Measurements from ENCODE around the gene RPS2.
"Not testable (repeated sequence)": the region's sequence is repeated elsewhere in the genome, so short reads cannot be mapped to it uniquely, and the experiment has no call there.

RPS2 gene

DNA sequence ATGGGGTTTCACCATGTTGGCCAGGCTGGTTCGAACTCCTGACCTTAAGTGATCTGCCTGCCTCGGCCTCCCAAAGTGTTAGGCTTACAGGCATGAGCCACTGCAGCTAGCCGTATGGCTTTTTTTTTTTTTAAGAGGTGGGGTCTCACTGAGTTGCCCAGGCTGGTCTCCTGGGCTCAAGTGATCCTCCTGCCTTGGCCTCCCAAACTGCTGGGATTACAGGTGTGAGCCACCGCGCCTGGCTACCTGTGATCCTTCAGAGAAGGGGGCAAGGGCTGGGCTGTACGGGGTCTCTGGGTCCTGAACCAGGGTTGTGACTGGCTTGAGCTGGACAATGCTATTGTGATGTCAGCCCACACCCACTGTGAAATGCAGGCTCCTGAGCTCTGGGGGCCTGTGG is 1.8 kb upstream of the RPS2 start, which contains the start of gene RNF151:
RNF151 (plus strand) TSS at position 397 of the 400 bp plus-strand sequence. CDS start 26 bp downstream, outside the sequence.
- peak within 1 kb of the TSS; percentile 96 for H3K4me2 ChIP-seq (ENCODE audit: insufficient read depth, low read length)
- peaks cover 54% of the 10 kb centered on the region for H3K4me1 ChIP-seq (ENCODE audit: insufficient read depth, low read length)
- H3K27ac ChIP-seq (ENCODE audit: low read length), result peak within 1 kb of the TSS; percentile 86
- H3K9ac ChIP-seq (ENCODE audit: low read depth, low read length), result peak within 1 kb of the TSS; percentile 91
- H3K27me3 ChIP-seq (ENCODE audit: insufficient read depth, low read length, poor library complexity), result no peaks in the 10 kb centered on the region
- peaks cover 54% of the 10 kb centered on the region for H3K79me2 ChIP-seq (ENCODE audit: insufficient read depth, low read length)
- TF ChIP-seq, protein P1, sequence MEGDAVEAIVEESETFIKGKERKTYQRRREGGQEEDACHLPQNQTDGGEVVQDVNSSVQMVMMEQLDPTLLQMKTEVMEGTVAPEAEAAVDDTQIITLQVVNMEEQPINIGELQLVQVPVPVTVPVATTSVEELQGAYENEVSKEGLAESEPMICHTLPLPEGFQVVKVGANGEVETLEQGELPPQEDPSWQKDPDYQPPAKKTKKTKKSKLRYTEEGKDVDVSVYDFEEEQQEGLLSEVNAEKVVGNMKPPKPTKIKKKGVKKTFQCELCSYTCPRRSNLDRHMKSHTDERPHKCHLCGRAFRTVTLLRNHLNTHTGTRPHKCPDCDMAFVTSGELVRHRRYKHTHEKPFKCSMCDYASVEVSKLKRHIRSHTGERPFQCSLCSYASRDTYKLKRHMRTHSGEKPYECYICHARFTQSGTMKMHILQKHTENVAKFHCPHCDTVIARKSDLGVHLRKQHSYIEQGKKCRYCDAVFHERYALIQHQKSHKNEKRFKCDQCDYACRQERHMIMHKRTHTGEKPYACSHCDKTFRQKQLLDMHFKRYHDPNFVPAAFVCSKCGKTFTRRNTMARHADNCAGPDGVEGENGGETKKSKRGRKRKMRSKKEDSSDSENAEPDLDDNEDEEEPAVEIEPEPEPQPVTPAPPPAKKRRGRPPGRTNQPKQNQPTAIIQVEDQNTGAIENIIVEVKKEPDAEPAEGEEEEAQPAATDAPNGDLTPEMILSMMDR (IDR thresholded peaks at IDR 0.05; ENCODE audit: borderline replicate concordance, extremely low read depth, low read length, poor library complexity, severe bottlenecking), result no peak
- no peak for TF ChIP-seq EZH2 (IDR thresholded peaks at IDR 0.05; ENCODE audit: borderline replicate concordance, low read depth, low read length, severe bottlenecking)
- ATAC-seq (ENCODE audit: insufficient read depth, low read depth) (no peak), DNase-seq (no peak)
- no peak within 1 kb of the TSS for H2AFZ ChIP-seq (ENCODE audit: low read depth, low read length)
- H3K36me3 ChIP-seq (ENCODE audit: insufficient read depth, low read length), result peaks cover 27% of the 10 kb centered on the region
- no peaks in the 10 kb centered on the region for H3K9me3 ChIP-seq (ENCODE audit: insufficient read depth, low read length, severe bottlenecking)
- H3K4me3 ChIP-seq (ENCODE audit: low read depth in 1 of 2, low read length in 2 of 2), result peak within 1 kb of the TSS; percentile 47 to 74; a peak in 3 of 4 replicates
- H4K20me1 ChIP-seq (ENCODE audit: insufficient read depth, low read length), result peaks cover 23% of the 10 kb centered on the region

DNA sequence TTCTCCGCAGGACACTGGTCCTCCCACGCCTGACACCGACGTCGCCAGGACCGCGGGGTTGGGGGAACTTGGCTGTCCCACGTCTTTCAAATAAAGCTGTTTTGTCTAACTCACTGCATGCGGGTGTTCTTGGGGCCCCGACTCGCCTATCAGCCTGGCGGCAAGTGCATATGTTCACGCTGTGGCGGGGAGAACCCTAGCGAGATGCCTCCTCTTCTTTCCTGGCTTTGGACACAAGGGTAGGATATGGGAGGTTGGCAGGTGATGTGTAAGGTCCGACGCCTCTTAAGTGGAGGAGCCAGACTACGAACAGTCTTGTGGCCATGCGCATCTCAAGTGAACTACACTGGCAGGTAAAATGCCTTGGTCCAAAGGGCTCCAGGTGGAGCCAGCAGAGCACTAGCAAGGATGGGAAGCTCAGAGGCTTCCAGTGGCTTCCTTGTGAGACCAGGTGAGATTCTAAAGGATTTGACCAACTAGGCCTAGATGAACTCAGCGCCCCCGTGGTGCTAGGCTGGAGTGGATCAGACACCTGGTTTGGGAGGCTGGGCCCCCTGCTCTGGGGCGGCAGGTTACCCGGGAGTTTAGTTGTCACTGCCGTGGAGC is 873 bp upstream of the RPS2 start:
- Histone ChIP-seq H3K27ac (ENCODE audit: low read length) (peak overlapping the region; percentile 86), H3K4me1 (ENCODE audit: insufficient read depth, low read length) (peaks cover 54% of the 10 kb centered on the region), H3K9me3 (ENCODE audit: insufficient read depth, low read length, severe bottlenecking) (no peaks in the 10 kb centered on the region), H4K20me1 (ENCODE audit: insufficient read depth, low read length) (peaks cover 29% of the 10 kb centered on the region), H3K4me2 (ENCODE audit: insufficient read depth, low read length) (peak overlapping the region; percentile 96), H3K9ac (ENCODE audit: low read depth, low read length) (peak overlapping the region; percentile 91), H3K4me3 (ENCODE audit: low read depth in 1 of 2, low read length in 2 of 2) (peak overlapping the region; percentile 47 to 74; a peak in 3 of 4 replicates), H3K79me2 (ENCODE audit: insufficient read depth, low read length) (peaks cover 53% of the 10 kb centered on the region), H3K36me3 (ENCODE audit: insufficient read depth, low read length) (peaks cover 34% of the 10 kb centered on the region), H3K27me3 (ENCODE audit: insufficient read depth, low read length, poor library complexity) (no peaks in the 10 kb centered on the region), H2AFZ (ENCODE audit: low read depth, low read length) (peak overlapping the region; percentile 83)
- ATAC-seq (ENCODE audit: insufficient read depth, low read depth), result no peak
- DNase-seq, result no peak
- TF ChIP-seq, protein P1 (IDR thresholded peaks at IDR 0.05; ENCODE audit: borderline replicate concordance, extremely low read depth, low read length, poor library complexity, severe bottlenecking), result no peak
- no peak for TF ChIP-seq EZH2 (IDR thresholded peaks at IDR 0.05; ENCODE audit: borderline replicate concordance, low read depth, low read length, severe bottlenecking)

DNA sequence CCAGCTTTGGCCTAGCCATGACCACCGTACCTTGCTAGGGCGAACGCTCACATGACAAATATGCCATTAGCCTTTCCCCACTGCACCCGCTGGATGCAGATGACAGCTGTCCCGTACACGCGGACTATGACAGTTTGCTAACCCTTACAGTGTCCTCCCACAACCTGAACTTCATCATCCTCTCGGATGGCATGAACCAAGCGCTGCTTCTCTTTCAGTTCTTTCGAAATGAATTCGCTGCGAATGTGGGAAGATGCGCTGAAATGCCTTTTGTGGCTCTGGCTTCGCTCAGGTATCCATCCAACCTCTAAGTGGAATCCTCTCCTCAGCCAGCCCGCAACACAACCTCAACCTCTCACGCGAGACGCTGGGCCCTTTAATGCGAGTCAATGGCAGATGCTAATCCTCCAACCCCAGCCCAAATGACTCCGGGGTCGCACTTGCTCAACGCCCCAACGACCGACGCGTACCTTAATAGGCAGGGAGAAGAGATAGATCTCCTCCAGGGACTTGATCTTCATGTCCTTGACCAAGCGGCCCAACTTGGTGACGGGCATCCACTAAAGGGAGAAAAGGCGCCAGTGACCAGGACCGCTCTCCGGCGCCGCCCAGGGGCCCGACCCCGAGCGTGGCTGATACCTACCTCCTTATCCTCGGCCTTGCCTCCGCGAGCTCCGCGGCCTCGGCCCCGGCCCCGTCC is 670 bp downstream of the RPS2 start:
- Histone ChIP-seq H3K9ac (ENCODE audit: low read depth, low read length) (peak overlapping the region; percentile 91), H3K4me3 (ENCODE audit: low read depth in 1 of 2, low read length in 2 of 2) (peak overlapping the region; percentile 47 to 74; a peak in 3 of 4 replicates), H3K9me3 (ENCODE audit: insufficient read depth, low read length, severe bottlenecking) (no peaks in the 10 kb centered on the region), H3K27me3 (ENCODE audit: insufficient read depth, low read length, poor library complexity) (no peaks in the 10 kb centered on the region), H2AFZ (ENCODE audit: low read depth, low read length) (no peak overlapping the region), H4K20me1 (ENCODE audit: insufficient read depth, low read length) (peaks cover 31% of the 10 kb centered on the region), H3K36me3 (ENCODE audit: insufficient read depth, low read length) (peaks cover 34% of the 10 kb centered on the region), H3K4me1 (ENCODE audit: insufficient read depth, low read length) (peaks cover 61% of the 10 kb centered on the region), H3K79me2 (ENCODE audit: insufficient read depth, low read length) (peaks cover 65% of the 10 kb centered on the region), H3K27ac (ENCODE audit: low read length) (peak overlapping the region; percentile 60), H3K4me2 (ENCODE audit: insufficient read depth, low read length) (peak overlapping the region; percentile 63)
- DNase-seq (peak; percentile 42), ATAC-seq (ENCODE audit: insufficient read depth, low read depth) (peak; percentile 2; the same call in 2 of the 3 replicates)
- TF ChIP-seq EZH2 (IDR thresholded peaks at IDR 0.05; ENCODE audit: borderline replicate concordance, low read depth, low read length, severe bottlenecking), result no peak
- TF ChIP-seq, protein P1 (IDR thresholded peaks at IDR 0.05; ENCODE audit: borderline replicate concordance, extremely low read depth, low read length, poor library complexity, severe bottlenecking), result peak; percentile 19

DNA sequence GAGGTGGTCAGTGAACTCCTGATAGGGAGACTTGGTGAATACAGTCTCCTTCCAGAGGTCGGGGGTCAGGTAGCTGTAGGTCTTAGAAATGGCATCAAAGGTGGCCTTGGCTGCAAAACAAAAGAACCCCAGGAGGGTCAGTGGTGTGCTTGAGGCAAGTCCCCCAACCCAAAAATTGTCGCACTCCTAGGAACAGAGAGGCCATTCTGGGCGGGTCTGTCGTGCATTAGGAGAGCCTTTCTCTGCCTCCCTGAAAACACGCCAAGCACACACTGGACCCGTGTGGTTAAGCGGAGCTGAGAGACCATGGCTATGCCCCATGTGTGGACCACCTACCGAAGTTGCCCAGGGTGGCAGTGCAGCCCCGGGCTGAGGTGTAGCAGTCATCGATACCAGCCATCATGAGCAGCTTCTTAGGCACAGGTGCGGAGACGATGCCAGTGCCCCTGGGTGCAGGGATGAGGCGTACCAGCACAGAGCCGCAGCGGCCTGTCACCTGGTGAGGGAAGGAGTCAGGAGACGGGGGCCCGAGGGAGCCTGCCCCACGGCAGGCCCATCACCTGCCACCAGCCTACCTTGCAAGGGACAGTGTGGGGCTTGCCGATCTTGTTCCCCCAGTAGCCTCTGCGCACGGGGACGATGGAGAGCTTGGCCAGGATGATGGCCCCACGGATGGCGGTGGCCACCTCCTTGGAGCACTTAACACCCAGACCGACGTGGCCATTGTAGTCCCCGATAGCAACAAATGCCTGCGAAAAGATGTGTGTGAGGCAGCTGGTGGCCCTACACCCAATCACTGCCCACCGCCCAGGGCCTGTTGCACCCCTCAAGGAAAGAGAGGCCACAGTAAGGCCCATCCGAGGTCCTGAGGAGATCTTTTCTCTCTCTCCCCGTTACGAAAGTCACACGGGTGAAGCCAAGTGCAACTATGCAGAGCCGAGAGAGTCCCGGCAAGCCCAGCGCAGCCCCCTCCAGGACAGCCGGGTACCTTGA is 2.2 kb downstream of the RPS2 start:
- H3K27me3 ChIP-seq (ENCODE audit: insufficient read depth, low read length, poor library complexity); H3K9me3 ChIP-seq (ENCODE audit: insufficient read depth, low read length, severe bottlenecking); ATAC-seq (ENCODE audit: insufficient read depth, low read depth); H3K27ac ChIP-seq (ENCODE audit: low read length); DNase-seq; H2AFZ ChIP-seq (ENCODE audit: low read depth, low read length): not testable (repeated sequence)
- Histone ChIP-seq H4K20me1 (ENCODE audit: insufficient read depth, low read length) (peaks cover 31% of the 10 kb centered on the region), H3K9ac (ENCODE audit: low read depth, low read length) (peak overlapping the region; percentile 91), H3K4me2 (ENCODE audit: insufficient read depth, low read length) (peak overlapping the region; percentile 76), H3K4me3 (ENCODE audit: low read depth in 1 of 2, low read length in 2 of 2) (peak overlapping the region in 1 of 2 experiments; percentile 74; a peak in 1 of 4 replicates), H3K79me2 (ENCODE audit: insufficient read depth, low read length) (peaks cover 65% of the 10 kb centered on the region), H3K4me1 (ENCODE audit: insufficient read depth, low read length) (peaks cover 66% of the 10 kb centered on the region), H3K36me3 (ENCODE audit: insufficient read depth, low read length) (peaks cover 34% of the 10 kb centered on the region)
